Stimulated activated CD4-positive, alpha-beta T cell treated with anti-CD3 and anti-CD28 coated beads, Interleukin-2, amount 100 ng/mL, for 4 hours (primary cell): ENCODE measurements around the gene GAGE12E.
"Not testable (repeated sequence)": the region's sequence is repeated elsewhere in the genome, so short reads cannot be mapped to it uniquely, and the experiment has no call there.

Experiments
- DNase-seq: peaks from one replicate; pipeline ENCODE4 v3.0.0-alpha.2; 2020; ENCODE audit warnings: low read depth

GAGE12E gene, protein sequence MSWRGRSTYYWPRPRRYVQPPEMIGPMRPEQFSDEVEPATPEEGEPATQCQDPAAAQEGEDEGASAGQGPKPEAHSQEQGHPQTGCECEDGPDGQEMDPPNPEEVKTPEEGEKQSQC

DNA sequence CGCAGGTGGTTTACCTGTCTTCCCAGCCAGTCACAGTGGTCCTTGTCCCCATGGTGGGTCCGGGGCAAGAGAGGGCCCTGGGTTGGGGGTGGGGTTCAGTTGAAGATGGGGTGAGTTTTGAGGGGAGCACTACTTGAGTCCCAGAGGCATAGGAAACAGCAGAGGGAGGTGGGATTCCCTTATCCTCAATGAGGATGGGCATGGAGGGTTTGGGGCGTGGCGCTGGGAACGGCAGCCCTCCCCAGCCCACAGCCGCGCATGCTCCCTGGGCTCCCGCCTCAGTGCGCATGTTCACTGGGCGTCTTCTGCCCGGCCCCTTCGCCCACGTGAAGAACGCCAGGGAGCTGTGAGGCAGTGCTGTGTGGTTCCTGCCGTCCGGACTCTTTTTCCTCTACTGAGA lies at the start of gene GAGE12E:
Gene GAGE12E (plus strand): TSS at position 301 of the 400 bp plus-strand sequence. CDS start 1,155 bp downstream, outside the sequence.
- DNase-seq, result not testable (repeated sequence)

DNA sequence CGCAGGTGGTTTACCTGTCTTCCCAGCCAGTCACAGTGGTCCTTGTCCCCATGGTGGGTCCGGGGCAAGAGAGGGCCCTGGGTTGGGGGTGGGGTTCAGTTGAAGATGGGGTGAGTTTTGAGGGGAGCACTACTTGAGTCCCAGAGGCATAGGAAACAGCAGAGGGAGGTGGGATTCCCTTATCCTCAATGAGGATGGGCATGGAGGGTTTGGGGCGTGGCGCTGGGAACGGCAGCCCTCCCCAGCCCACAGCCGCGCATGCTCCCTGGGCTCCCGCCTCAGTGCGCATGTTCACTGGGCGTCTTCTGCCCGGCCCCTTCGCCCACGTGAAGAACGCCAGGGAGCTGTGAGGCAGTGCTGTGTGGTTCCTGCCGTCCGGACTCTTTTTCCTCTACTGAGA lies 19.2 kb upstream of the GAGE12E start, which contains the start of gene GAGE12C:
Gene GAGE12C (plus strand): TSS at position 301 of the 400 bp plus-strand sequence. CDS start 1,155 bp downstream, outside the sequence.
- DNase-seq, result not testable (repeated sequence)

DNA sequence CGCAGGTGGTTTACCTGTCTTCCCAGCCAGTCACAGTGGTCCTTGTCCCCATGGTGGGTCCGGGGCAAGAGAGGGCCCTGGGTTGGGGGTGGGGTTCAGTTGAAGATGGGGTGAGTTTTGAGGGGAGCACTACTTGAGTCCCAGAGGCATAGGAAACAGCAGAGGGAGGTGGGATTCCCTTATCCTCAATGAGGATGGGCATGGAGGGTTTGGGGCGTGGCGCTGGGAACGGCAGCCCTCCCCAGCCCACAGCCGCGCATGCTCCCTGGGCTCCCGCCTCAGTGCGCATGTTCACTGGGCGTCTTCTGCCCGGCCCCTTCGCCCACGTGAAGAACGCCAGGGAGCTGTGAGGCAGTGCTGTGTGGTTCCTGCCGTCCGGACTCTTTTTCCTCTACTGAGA lies 9.7 kb upstream of the GAGE12E start, which contains the start of gene GAGE12D:
Gene GAGE12D (plus strand): TSS at position 301 of the 400 bp plus-strand sequence. CDS start 1,155 bp downstream, outside the sequence.
- not testable (repeated sequence) for DNase-seq

DNA sequence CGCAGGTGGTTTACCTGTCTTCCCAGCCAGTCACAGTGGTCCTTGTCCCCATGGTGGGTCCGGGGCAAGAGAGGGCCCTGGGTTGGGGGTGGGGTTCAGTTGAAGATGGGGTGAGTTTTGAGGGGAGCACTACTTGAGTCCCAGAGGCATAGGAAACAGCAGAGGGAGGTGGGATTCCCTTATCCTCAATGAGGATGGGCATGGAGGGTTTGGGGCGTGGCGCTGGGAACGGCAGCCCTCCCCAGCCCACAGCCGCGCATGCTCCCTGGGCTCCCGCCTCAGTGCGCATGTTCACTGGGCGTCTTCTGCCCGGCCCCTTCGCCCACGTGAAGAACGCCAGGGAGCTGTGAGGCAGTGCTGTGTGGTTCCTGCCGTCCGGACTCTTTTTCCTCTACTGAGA lies 9.5 kb downstream of the GAGE12E start, which contains the start of gene GAGE12F:
Gene GAGE12F (plus strand): TSS at position 301 of the 400 bp plus-strand sequence. CDS start 1,155 bp downstream, outside the sequence.
- not testable (repeated sequence) for DNase-seq

DNA sequence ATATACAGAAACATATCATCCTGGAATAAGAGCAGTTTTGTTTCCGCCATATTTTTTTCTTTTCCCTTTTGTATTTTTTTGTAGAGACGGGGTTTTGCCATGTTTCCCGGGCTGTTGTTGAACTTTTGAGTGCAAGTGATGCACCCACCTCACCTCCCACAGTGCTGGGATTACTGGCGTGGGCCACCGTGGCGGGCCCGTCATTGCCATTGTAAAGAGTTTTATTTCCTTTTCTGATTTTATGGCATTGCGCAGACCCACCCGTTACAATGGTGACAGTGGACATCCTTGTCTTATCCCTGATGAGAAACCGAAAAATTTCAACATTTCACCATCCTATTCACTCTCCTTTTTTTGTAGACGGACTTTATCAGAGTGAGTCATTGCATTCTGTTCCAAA lies 17.6 kb downstream of the GAGE12E start:
- DNase-seq, result not testable (repeated sequence)

DNA sequence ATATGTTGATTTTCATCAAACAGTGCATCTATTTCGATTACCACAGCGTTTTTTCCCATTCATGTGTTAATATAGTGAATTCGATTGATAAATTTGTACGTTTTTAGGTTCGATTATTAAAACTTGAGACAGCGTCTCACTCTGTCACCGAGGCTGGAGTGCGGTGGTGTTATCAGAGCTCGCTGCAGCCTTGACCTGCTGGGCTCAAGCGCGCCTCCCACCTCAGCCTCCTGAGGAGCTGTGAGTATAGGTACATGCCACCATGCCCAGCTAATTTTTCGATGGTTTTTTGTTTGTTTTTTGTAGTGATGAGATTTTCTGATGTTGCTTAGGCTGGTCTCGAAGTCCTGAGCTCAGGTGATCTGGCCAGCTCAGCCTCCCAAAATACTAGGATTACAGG lies 18.1 kb downstream of the GAGE12E start:
- DNase-seq, result not testable (repeated sequence)

DNA sequence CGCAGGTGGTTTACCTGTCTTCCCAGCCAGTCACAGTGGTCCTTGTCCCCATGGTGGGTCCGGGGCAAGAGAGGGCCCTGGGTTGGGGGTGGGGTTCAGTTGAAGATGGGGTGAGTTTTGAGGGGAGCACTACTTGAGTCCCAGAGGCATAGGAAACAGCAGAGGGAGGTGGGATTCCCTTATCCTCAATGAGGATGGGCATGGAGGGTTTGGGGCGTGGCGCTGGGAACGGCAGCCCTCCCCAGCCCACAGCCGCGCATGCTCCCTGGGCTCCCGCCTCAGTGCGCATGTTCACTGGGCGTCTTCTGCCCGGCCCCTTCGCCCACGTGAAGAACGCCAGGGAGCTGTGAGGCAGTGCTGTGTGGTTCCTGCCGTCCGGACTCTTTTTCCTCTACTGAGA lies 19.0 kb downstream of the GAGE12E start, which contains the start of gene GAGE12G:
Gene GAGE12G (plus strand): TSS at position 301 of the 400 bp plus-strand sequence. CDS start 1,155 bp downstream, outside the sequence.
- DNase-seq, result not testable (repeated sequence)

DNA sequence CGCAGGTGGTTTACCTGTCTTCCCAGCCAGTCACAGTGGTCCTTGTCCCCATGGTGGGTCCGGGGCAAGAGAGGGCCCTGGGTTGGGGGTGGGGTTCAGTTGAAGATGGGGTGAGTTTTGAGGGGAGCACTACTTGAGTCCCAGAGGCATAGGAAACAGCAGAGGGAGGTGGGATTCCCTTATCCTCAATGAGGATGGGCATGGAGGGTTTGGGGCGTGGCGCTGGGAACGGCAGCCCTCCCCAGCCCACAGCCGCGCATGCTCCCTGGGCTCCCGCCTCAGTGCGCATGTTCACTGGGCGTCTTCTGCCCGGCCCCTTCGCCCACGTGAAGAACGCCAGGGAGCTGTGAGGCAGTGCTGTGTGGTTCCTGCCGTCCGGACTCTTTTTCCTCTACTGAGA lies 28.6 kb downstream of the GAGE12E start, which contains the start of gene GAGE12H:
Gene GAGE12H (plus strand): TSS at position 301 of the 400 bp plus-strand sequence. CDS start 1,155 bp downstream, outside the sequence.
- DNase-seq, result not testable (repeated sequence)

DNA sequence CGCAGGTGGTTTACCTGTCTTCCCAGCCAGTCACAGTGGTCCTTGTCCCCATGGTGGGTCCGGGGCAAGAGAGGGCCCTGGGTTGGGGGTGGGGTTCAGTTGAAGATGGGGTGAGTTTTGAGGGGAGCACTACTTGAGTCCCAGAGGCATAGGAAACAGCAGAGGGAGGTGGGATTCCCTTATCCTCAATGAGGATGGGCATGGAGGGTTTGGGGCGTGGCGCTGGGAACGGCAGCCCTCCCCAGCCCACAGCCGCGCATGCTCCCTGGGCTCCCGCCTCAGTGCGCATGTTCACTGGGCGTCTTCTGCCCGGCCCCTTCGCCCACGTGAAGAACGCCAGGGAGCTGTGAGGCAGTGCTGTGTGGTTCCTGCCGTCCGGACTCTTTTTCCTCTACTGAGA lies 38.1 kb downstream of the GAGE12E start, which contains the start of gene GAGE2A:
Gene GAGE2A (plus strand): TSS at position 301 of the 400 bp plus-strand sequence. CDS start 1,155 bp downstream, outside the sequence.
- DNase-seq, result not testable (repeated sequence)

DNA sequence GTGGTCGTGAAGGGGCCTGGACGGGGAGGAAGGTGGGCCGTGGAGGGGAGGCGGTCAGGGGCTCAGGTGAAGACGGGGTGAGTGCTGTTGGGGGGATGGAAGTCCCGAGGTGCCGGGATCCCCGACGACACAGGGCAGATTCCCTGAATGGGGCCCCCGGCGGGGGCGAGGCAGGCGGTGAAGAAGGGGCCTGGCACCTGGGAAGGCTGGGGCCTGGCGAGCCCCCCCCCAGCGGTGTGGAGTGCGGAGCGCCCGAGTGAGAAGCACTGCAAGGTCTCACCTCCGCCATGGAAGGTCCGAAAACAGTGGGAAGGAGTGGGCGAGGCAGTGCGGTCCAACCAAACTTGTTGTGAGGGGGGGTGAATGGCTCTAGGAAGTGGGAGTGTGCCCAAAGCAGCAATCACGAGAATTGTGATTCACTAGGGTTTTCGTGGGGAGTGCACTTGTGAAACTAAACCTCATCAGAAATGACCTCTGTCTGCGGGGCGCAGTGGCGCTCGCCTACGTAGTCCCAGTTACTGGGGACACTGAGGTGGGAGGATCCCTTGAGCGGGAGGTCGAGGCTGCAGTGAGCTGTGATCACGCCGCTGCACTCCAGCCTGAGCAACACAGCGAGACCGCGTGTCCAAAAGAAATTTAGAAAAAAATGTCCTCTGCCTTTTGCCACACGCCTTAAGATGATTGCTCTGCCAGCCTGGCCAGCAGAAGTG lies 38.8 kb downstream of the GAGE12E start:
- not testable (repeated sequence) for DNase-seq

DNA sequence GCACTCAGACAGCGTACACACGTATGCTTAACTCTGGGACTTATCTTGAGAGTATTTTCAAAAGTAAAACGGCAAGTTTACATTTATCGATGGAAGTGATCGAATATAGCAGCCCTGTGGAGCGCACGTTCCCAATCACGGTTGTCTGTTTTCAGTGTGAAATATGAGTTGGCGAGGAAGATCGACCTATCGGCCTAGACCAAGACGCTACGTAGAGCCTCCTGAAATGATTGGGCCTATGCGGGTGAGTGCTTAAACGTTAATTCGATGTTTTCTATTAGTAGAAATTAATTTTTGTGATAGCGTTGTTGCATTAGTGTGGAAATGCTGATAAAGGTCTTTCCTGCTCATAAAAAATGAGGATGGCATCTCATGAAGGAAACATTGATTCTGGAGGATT lies 39.4 kb downstream of the GAGE12E start:
- not testable (repeated sequence) for DNase-seq

DNA sequence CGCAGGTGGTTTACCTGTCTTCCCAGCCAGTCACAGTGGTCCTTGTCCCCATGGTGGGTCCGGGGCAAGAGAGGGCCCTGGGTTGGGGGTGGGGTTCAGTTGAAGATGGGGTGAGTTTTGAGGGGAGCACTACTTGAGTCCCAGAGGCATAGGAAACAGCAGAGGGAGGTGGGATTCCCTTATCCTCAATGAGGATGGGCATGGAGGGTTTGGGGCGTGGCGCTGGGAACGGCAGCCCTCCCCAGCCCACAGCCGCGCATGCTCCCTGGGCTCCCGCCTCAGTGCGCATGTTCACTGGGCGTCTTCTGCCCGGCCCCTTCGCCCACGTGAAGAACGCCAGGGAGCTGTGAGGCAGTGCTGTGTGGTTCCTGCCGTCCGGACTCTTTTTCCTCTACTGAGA lies 47.6 kb downstream of the GAGE12E start, which contains the start of gene GAGE1:
Gene GAGE1 (plus strand): TSS at position 301 of the 400 bp plus-strand sequence. CDS start 1,155 bp downstream, outside the sequence.
- not testable (repeated sequence) for DNase-seq
